ENCODE measurements around the gene FAM50B. TPM values are rescaled to one million over a fixed set of nuclear protein-coding genes. Genes with fewer than 3 reads are reported as not detected.

Gene FAM50B
- total and polyA plus RNA-seq, 2 of the 13 experiments (the other 11 are each of a cell fraction or from before 2014, with no cell fraction given), result 0.05 TPM; not detected in 1

- TF ChIP-seq ZBTB21 (CRISPR knock-in tag; IDR thresholded peaks at IDR 0.05) (no peak), ZNF687 (CRISPR knock-in tag; IDR thresholded peaks at IDR 0.05) (peak; percentile 65), ZNF782 (CRISPR knock-in tag; IDR thresholded peaks at IDR 0.05; ENCODE audit: borderline replicate concordance) (no peak), NFIB (CRISPR knock-in tag; IDR thresholded peaks at IDR 0.05; ENCODE audit: borderline replicate concordance) (no peak), SP5 (CRISPR knock-in tag; IDR thresholded peaks at IDR 0.05; ENCODE audit: borderline replicate concordance, low read depth) (no peak), ZNF142 (CRISPR knock-in tag; IDR thresholded peaks at IDR 0.05) (no peak), RARG (CRISPR knock-in tag; IDR thresholded peaks at IDR 0.05; ENCODE audit: low read depth) (no peak), ZBTB25 (CRISPR knock-in tag; IDR thresholded peaks at IDR 0.05) (peak; percentile 59; the same call in 1 of the 2 replicates), PATZ1 (CRISPR knock-in tag; IDR thresholded peaks at IDR 0.05) (peak; percentile 24; the same call in 1 of the 2 replicates), ZNF883 (CRISPR knock-in tag; IDR thresholded peaks at IDR 0.05; ENCODE audit: not compliant biosample characterization) (no peak), ZBTB39 (CRISPR knock-in tag; IDR thresholded peaks at IDR 0.05) (no peak), FOSL1 (CRISPR knock-in tag; IDR thresholded peaks at IDR 0.05; ENCODE audit: borderline replicate concordance) (no peak), SMAD9 (CRISPR knock-in tag; IDR thresholded peaks at IDR 0.05) (no peak)
Measured at GRCh38 chr6:3813150-3813780, 35.9 kb upstream of the FAM50B start (continued).

Data from HepG2 (cell line).